SU-DHL-6 (cell line): ENCODE measurements around the gene TAS2R9.

Experiments
- EZH2phosphoT487 ChIP-seq: fragments of 200-600 bp; sonication (generic), shearing (Covaris generic); conservative IDR thresholded peaks from 2 replicates; pipeline ENCODE4 v1.6.1; 2018; ENCODE audit warnings: mild to moderate bottlenecking, antibody characterized with exemption, low read length, moderate library complexity, mixed read lengths
- TF ChIP-seq, protein P1 (sequence below): fragments of 200-600 bp; sonication (generic); IDR thresholded peaks from one replicate; pipeline ENCODE4 v1.5.1; 2017; ENCODE audit warnings: antibody characterized with exemption, mild to moderate bottlenecking, low read length, moderate library complexity; ENCODE audit not compliant: insufficient read depth, poor library complexity, severe bottlenecking

DNA sequence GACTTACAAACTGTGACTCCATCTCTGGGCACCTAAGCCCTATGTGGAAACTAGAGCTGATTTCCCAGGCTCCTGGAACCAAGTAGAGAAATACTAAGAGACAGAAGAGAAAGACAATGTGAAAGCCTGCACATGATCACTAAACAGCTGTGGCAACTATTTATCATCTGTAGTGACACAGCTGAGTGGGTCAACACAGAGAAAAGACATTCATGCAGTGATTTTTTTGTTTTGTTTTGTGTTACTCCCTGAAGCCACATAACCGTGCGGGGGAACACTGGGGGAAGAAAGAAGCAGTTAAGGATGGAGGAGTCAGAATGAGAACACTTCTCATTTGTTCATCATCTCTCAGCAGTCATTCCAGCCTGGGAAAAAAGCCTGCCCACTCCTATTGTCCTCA, 37.8 kb upstream of the TAS2R9 start:
- TF ChIP-seq, protein P1, sequence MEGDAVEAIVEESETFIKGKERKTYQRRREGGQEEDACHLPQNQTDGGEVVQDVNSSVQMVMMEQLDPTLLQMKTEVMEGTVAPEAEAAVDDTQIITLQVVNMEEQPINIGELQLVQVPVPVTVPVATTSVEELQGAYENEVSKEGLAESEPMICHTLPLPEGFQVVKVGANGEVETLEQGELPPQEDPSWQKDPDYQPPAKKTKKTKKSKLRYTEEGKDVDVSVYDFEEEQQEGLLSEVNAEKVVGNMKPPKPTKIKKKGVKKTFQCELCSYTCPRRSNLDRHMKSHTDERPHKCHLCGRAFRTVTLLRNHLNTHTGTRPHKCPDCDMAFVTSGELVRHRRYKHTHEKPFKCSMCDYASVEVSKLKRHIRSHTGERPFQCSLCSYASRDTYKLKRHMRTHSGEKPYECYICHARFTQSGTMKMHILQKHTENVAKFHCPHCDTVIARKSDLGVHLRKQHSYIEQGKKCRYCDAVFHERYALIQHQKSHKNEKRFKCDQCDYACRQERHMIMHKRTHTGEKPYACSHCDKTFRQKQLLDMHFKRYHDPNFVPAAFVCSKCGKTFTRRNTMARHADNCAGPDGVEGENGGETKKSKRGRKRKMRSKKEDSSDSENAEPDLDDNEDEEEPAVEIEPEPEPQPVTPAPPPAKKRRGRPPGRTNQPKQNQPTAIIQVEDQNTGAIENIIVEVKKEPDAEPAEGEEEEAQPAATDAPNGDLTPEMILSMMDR, result no peak
- no peak for TF ChIP-seq EZH2phosphoT487
